ENCODE results near the gene EPHA8. TPM values are rescaled to one million over a fixed set of nuclear protein-coding genes. Genes with fewer than 3 reads are reported as not detected.

Gene EPHA8
- polyA plus RNA-seq, 1 donor (not counting 4 experiments of a cell fraction or from before 2014, with no cell fraction given), result 1.0 TPM

GRCh38 chr1:22576150-22576544, 12.9 kb downstream of the EPHA8 start:
- Histone ChIP-seq H4K20me1 (ENCODE audit: control insufficient read depth, extremely low read depth, insufficient read depth, low read length) (no peaks in the 10 kb centered on the region), H3K9me3 (ENCODE audit: control insufficient read depth, low read depth, low read length) (peaks cover 22% of the 10 kb centered on the region), H3K9ac (ENCODE audit: control insufficient read depth, extremely low read depth, insufficient read depth, low read length) (no peak overlapping the region), H3K79me2 (ENCODE audit: control insufficient read depth, insufficient read depth, low read length) (no peaks in the 10 kb centered on the region), H3K27ac (ENCODE audit: control insufficient read depth, insufficient read depth, low read length) (no peak overlapping the region), H3K4me3 (ENCODE audit: control insufficient read depth in 2 of 3, extremely low read depth in 1 of 3, insufficient read depth in 2 of 3, low read depth in 1 of 3, low read length in 3 of 3) (no peak overlapping the region), H2AFZ (ENCODE audit: control insufficient read depth, low read length) (no peak overlapping the region), H3K36me3 (ENCODE audit: control insufficient read depth in 2 of 2, extremely low read depth in 1 of 2, insufficient read depth in 2 of 2, low read length in 2 of 2) (no peaks in the 10 kb centered on the region), H3K9me1 (ENCODE audit: control insufficient read depth, extremely low read depth, insufficient read depth, low read length) (no peaks in the 10 kb centered on the region), H3K4me2 (ENCODE audit: control insufficient read depth, extremely low read depth, insufficient read depth, low read depth, low read length) (no peak overlapping the region), H3K27me3 (ENCODE audit: control insufficient read depth, extremely low read depth, insufficient read depth, low read length) (peaks cover 13% of the 10 kb centered on the region), H3K4me1 (ENCODE audit: control insufficient read depth, extremely low read depth, insufficient read depth, low read length) (no peaks in the 10 kb centered on the region)
- dilution Hi-C loops (cut with MboI; ENCODE audit: extremely low pct_ligation_motif_present, low sequenced_read_pairs), result no loop called here
- DNase-seq (ENCODE audit: low read depth, low spot score) (no peak), FAIRE-seq (no peak)
- TF ChIP-seq EZH2 (IDR thresholded peaks at IDR 0.05; ENCODE audit: low read length), result no peak
- TF ChIP-seq CTCF (optimal IDR thresholded peaks at IDR 0.05 in 1 of 3, IDR thresholded peaks at IDR 0.05 in 1 of 3, conservative IDR thresholded peaks at IDR 0.05 in 1 of 3; ENCODE audit: extremely low read depth in 1 of 3, insufficient read depth in 2 of 3, low read length in 3 of 3), result no peak

DNA sequence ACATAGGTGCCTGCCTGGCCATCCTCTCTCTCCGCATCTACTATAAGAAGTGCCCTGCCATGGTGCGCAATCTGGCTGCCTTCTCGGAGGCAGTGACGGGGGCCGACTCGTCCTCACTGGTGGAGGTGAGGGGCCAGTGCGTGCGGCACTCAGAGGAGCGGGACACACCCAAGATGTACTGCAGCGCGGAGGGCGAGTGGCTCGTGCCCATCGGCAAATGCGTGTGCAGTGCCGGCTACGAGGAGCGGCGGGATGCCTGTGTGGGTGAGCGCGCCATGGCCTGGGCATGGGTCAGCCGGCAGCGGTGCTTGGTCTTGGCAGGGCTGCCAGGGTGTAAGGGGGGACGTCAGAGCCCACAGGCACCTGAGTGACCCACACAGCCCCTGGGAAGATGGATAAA, 13.3 kb downstream of the EPHA8 start:
- TF ChIP-seq EZH2 (IDR thresholded peaks at IDR 0.05; ENCODE audit: low read length) (no peak), CTCF (optimal IDR thresholded peaks at IDR 0.05 in 1 of 3, IDR thresholded peaks at IDR 0.05 in 1 of 3, conservative IDR thresholded peaks at IDR 0.05 in 1 of 3; ENCODE audit: extremely low read depth in 1 of 3, insufficient read depth in 2 of 3, low read length in 3 of 3) (no peak)
- dilution Hi-C loops (cut with MboI; ENCODE audit: extremely low pct_ligation_motif_present, low sequenced_read_pairs), result no loop called here
- FAIRE-seq, result no peak

More for the DNA sequence above, 13.3 kb downstream of the EPHA8 start:
- peaks cover 22% of the 10 kb centered on the region for H3K9me3 ChIP-seq (ENCODE audit: control insufficient read depth, low read depth, low read length)
- H3K27ac ChIP-seq (ENCODE audit: control insufficient read depth, insufficient read depth, low read length), result no peak overlapping the region
- H3K9me1 ChIP-seq (ENCODE audit: control insufficient read depth, extremely low read depth, insufficient read depth, low read length), result no peaks in the 10 kb centered on the region
- peaks cover 8% of the 10 kb centered on the region for H3K27me3 ChIP-seq (ENCODE audit: control insufficient read depth, extremely low read depth, insufficient read depth, low read length)
- H3K36me3 ChIP-seq (ENCODE audit: control insufficient read depth in 2 of 2, extremely low read depth in 1 of 2, insufficient read depth in 2 of 2, low read length in 2 of 2), result no peaks in the 10 kb centered on the region
- H3K4me3 ChIP-seq (ENCODE audit: control insufficient read depth in 2 of 3, extremely low read depth in 1 of 3, insufficient read depth in 2 of 3, low read depth in 1 of 3, low read length in 3 of 3), result no peak overlapping the region
- no peaks in the 10 kb centered on the region for H3K4me1 ChIP-seq (ENCODE audit: control insufficient read depth, extremely low read depth, insufficient read depth, low read length)
- no peaks in the 10 kb centered on the region for H3K79me2 ChIP-seq (ENCODE audit: control insufficient read depth, insufficient read depth, low read length)
- H3K4me2 ChIP-seq (ENCODE audit: control insufficient read depth, extremely low read depth, insufficient read depth, low read depth, low read length), result no peak overlapping the region
- H4K20me1 ChIP-seq (ENCODE audit: control insufficient read depth, extremely low read depth, insufficient read depth, low read length), result no peaks in the 10 kb centered on the region
- no peak overlapping the region for H3K9ac ChIP-seq (ENCODE audit: control insufficient read depth, extremely low read depth, insufficient read depth, low read length)
- DNase-seq (ENCODE audit: low read depth, low spot score), result no peak
- no peak overlapping the region for H2AFZ ChIP-seq (ENCODE audit: control insufficient read depth, low read length)

Data from keratinocyte (primary cell).